Bone marrow (tissue), 2 donors: ENCODE results near the gene CNTN3.

ENCODE experiments used
- DNase-seq, 2 donors: peaks; one replicate each; lab custom pipeline; 2025; lab: John Stamatoyannopoulos, UW

CNTN3 gene

GRCh38 chr3:74614107-74614967, at the start of gene CNTN3:
Gene CNTN3 (minus strand): TSS chr3:74614659. CDS start chr3:74521112, 93,547 bp downstream.
- no peak for DNase-seq

DNA sequence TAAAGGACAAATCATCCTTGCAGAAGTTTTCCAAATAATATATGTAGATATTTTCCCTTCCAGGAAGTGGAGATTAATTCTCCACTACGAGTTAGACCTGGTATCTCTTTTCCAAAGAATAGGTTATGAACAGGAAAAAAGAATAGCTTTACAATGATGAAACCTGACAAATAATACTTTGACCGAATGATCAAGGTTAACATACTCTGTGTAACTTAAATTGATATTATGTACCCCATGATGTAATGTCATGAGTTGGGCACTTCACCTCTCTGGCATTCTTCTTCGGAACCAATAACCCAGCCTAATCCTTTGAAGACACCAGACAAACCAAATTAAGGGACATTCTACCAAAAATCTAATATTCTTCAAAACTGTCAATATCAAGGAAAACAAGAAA, 48.7 kb upstream of the CNTN3 start:
- DNase-seq = no peak

DNA sequence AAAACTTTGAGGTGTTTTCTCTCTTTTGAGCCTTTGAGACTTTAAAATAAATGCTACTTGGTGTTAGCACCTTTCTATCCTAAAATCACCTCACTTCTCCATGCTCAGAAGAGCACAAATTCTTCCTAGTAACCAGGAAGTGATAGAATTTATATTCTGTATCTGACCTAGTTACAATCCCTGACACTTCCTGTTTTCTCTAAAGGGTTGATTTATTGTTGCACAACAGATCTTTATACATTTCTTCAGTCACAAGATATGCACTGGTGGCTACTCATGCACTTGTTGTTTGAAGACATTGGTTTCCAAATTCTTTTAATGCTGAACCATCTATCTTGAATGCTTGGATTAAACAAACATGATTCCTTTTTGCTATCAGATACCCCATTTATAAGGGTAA, 47.2 kb upstream of the CNTN3 start:
- DNase-seq = no peak

GRCh38 chr3:74651885-74652284, 37.4 kb upstream of the CNTN3 start:
- DNase-seq = no peak

- no peak for DNase-seq
Observed at GRCh38 chr3:74651292-74651691, 36.8 kb upstream of the CNTN3 start.

DNA sequence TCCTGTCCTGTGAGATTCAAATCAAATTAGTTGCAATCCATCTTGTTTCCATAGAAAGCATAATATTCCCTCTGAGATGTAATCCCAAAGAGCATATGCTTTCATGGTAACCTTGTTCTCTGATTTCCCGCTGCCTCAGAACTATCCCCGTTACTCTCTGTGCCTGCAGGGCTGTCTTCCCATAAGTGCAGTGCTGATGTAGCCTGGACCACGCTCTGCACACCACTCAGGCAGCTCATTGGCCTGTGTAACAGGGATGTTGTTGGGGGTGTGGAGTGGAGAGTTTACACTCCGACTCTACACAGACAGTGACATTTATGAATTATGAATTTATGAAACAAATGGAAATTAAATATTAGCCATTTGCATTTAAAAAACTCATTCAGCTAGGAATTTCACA, 33.6 kb upstream of the CNTN3 start:
- DNase-seq = no peak

- no peak for DNase-seq
Observed at GRCh38 chr3:74646094-74646493, 31.6 kb upstream of the CNTN3 start.

DNA sequence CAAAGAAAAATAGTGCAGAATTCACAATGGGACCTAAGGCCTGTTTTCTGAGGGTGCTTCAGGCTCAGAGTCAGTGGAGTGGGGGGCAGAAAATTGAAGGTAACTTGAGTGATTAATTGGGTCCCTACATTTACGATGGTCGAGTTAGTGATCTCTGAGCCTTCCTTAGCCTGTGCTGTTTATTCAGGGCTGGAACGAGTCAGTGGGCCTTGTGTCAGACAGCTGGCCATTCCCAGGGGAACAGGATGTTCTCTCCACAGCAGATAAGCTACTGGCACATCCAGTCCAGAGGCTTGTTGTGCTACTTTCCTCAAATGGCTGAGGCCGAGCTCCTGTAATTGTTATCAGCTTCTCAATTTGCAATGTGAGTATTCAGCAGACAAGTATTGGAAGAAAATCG, 29.2 kb upstream of the CNTN3 start:
- DNase-seq = no peak

DNA sequence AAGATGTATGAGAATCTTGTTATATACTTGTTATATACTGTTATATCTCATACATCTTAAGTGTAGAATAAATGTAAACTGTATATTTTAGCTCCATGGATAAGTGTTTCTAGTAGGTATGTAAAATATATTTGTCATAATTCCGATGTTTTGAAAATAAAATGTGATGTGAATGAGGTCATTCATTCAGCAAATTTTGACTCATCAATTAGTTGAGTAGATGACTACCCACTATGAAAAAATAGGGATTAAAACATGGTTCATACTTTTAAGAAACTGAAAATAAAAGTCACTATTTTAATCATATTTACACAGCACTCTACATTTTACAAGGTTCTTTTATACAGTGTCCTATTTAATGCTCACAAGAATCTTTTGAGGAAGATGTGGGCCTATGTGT, 28.4 kb upstream of the CNTN3 start:
- no peak for DNase-seq

- DNase-seq = no peak
Observed at GRCh38 chr3:74640211-74640610, 25.8 kb upstream of the CNTN3 start.

DNA sequence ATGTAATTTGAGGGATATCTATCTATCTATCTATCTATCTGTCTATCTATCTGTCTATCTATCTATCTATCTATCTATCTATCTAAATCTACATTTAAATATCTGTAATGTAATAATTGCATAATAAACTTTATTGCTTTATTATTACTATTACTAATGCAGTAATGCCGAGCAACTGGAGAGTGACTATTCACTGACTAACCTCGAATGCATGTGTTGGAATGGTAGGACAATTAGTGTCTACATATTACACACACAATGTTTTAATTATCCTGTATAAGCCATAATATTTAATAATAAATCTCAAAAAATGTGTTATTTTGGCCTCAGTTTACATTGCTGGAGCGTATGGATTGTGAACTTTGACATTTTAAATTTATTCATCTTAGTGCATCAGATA, 25.2 kb upstream of the CNTN3 start:
- no peak for DNase-seq

DNA sequence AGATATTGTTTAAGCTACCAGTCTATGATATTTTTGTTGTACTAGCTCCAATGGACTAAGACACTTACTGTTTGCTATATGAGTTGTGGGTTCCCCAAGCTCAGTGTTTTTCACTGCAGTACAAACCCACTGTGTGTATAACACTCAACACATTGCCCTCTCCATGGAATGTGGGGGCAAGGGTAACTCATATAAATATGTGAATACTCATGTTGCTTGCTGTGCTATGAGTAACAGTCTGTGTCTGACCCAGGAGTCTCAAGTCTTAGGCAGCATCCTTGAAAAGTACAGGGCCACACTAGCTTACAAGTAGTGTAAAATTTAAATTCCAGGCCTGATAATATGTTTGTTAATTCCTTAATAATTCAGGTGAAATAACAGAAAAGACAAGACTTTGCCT, 22.5 kb upstream of the CNTN3 start:
- no peak for DNase-seq

- DNase-seq = no peak
Observed at GRCh38 chr3:74633021-74633420, 18.6 kb upstream of the CNTN3 start.

DNA sequence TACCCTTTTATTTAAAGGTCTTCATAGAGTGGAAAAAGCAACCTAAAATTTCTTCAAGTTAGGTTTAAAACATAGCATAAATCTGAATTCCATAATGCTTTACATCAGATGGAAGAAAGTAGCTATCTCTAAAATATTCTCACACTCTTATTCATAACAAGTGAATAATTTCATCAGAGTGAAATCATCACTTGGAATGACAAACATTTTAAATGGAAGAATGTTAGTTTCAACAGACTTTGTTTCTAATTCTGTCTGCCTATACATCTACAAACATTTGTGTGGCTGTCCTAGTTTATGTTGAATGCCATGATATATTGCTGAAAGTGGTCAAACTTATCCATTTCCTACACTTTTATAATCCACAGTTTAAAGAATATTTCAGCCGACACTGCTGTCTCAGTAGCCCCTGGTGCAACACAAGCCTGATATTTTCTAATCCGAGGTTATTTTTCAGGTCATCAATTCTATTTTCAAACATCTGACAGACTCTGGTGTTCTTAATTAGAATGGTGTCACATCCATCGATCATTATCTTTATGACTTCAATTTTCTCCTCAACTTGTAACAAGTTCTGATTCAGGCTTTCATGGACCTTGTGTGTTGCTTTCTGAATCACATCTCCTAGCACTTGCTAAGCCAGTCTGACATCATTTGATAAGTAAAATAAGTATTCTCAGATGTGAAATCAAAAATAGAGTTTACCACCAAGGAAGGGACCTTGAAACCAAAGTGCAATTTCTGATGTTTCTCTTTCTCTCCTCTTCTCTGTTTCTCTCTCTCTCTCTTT, 17.1 kb upstream of the CNTN3 start:
- no peak for DNase-seq

- DNase-seq = no peak
Observed at GRCh38 chr3:74630602-74631001, 16.1 kb upstream of the CNTN3 start.

- DNase-seq = no peak
Observed at GRCh38 chr3:74626011-74626410, 11.6 kb upstream of the CNTN3 start.

DNA sequence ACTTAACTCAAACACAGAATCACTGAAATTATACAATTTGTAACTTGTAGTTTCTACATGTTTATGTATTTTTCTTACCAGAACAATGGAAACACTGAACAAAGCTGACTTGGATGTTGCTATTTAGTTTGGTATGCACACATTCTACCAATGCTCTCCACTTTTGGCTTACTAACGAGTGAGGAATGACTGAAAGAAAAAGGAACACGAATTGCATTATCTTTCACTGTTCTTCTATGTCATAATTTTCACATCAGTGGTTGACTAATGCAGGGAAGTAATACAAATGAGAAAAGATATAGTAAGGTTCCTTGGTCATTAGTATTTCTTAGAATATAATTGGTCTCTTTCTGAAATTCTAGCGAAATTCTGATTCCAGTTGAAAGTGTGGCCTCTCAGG, 9.8 kb upstream of the CNTN3 start:
- DNase-seq = no peak

GRCh38 chr3:74623261-74623836, 8.9 kb upstream of the CNTN3 start:
- no peak for DNase-seq

DNA sequence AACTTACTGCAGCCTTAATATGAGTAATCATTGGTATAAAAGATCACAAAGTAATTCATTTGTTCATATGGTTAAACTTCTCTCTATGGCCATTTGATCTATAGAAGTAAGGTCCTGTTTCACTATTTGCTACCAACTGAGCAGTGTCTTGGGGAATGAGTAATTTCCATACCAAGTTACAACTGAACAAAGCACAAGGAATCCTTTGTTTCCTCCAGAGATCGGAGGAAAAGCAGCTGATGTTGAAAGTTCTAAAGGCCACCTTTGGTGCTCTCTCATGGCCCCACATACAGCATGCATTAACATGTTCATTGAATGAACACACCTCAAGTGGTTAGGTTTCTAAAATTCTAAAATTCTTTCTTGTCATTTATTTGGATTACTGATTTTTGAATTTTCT, 7.1 kb upstream of the CNTN3 start:
- DNase-seq = no peak

- no peak for DNase-seq
Observed at GRCh38 chr3:74617776-74618175, 3.3 kb upstream of the CNTN3 start.

GRCh38 chr3:74613521-74614106, 845 bp downstream of the CNTN3 start:
- DNase-seq = no peak

DNA sequence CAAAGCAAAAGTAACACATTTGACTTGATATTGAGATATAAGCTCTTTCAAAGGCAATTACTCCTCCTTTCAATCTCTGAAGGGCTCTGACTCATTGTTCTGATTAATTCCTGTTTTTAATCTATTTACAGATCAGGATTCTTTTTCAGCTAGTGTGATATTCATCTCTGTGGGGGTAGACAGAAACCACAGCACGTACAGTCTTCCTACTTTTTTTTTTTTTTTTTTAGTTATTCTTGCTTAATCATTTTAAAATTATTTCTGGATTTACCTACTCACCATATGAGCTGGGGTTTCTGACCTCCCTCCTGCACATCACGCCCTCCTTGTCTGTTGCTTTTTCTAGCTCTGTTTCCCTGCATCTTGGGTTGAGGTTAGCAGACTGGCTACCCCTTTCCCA, 1.4 kb downstream of the CNTN3 start:
- DNase-seq = no peak

- no peak for DNase-seq
Observed at GRCh38 chr3:74611206-74611605, 3.3 kb downstream of the CNTN3 start.
